DOHH2 (cell line): ENCODE results near the gene NDFIP1.

Source experiments
- H3F3A ChIP-seq: fragments of 200-600 bp; sonication (generic), shearing (Covaris generic); 2 replicates; pipeline ENCODE4 v1.6.0; 2016; ENCODE audit warnings: antibody characterized with exemption, mild to moderate bottlenecking; ENCODE audit not compliant: control insufficient read depth, insufficient read depth
- H3K27ac ChIP-seq: fragments of 200-600 bp; sonication (generic); 2 replicates; pipeline ENCODE4 v1.5.1; 2014; ENCODE audit warnings: low read depth, mild to moderate bottlenecking, low read length, moderate library complexity
- H3K27me3 ChIP-seq: fragments of 200-600 bp; sonication (generic); 2 replicates; pipeline ENCODE4 v1.6.1; 2014; ENCODE audit warnings: mild to moderate bottlenecking, low read length, mixed read lengths; ENCODE audit not compliant: control insufficient read depth
- H3K36me3 ChIP-seq: fragments of 200-600 bp; sonication (generic); 2 replicates; pipeline ENCODE4 v1.6.1; 2014; ENCODE audit warnings: mild to moderate bottlenecking, low read length, moderate library complexity, mixed read lengths; ENCODE audit not compliant: control insufficient read depth
- H3K4me1 ChIP-seq: fragments of 200-600 bp; sonication (generic); 2 replicates; pipeline ENCODE4 v1.6.1; 2014; ENCODE audit warnings: mild to moderate bottlenecking, low read length, mixed read lengths; ENCODE audit not compliant: control insufficient read depth
- H3K4me2 ChIP-seq: fragments of 200-600 bp; sonication (generic); 2 replicates; pipeline ENCODE4 v1.6.0; 2014; ENCODE audit warnings: mild to moderate bottlenecking, low read length, moderate library complexity
- H3K4me3 ChIP-seq: fragments of 200-600 bp; sonication (generic); 2 replicates; pipeline ENCODE4 v1.5.1; 2014; ENCODE audit warnings: mild to moderate bottlenecking, low read length, mixed read lengths
- H3K79me2 ChIP-seq: fragments of 200-600 bp; sonication (generic); 2 replicates; pipeline ENCODE4 v1.6.1; 2014; ENCODE audit warnings: mild to moderate bottlenecking, low read length, mixed read lengths; ENCODE audit not compliant: control insufficient read depth
- H3K9me2 ChIP-seq: fragments of 200-600 bp; sonication (generic); replicated peaks from 2 replicates; pipeline ENCODE4 v1.6.1; 2014; ENCODE audit warnings: mild to moderate bottlenecking, low read length, mixed read lengths; ENCODE audit not compliant: control insufficient read depth
- H3K9me3 ChIP-seq: fragments of 200-600 bp; sonication (generic); 2 replicates; pipeline ENCODE4 v1.6.1; 2014; ENCODE audit warnings: antibody characterized with exemption, low read length, mixed read lengths; ENCODE audit not compliant: control insufficient read depth, insufficient read depth
- H4K20me1 ChIP-seq: fragments of 200-600 bp; sonication (generic); 2 replicates; pipeline ENCODE4 v1.6.0; 2014; ENCODE audit warnings: low read depth, mild to moderate bottlenecking, antibody characterized with exemption, low read length, moderate library complexity; ENCODE audit not compliant: control insufficient read depth, insufficient read depth
- CTCF ChIP-seq: fragments of 200-600 bp; sonication (generic); IDR thresholded peaks from one replicate; pipeline ENCODE4 v1.5.1; 2014; ENCODE audit warnings: antibody characterized with exemption, mild to moderate bottlenecking, low read depth, low read length; ENCODE audit not compliant: poor library complexity, severe bottlenecking
- EZH2phosphoT487 ChIP-seq: fragments of 200-600 bp; sonication (generic); IDR thresholded peaks from 2 replicates; pipeline ENCODE4 v1.6.1; 2017; ENCODE audit warnings: borderline replicate concordance, mild to moderate bottlenecking, antibody characterized with exemption, low read length, moderate library complexity, mixed read lengths

Gene NDFIP1

DNA sequence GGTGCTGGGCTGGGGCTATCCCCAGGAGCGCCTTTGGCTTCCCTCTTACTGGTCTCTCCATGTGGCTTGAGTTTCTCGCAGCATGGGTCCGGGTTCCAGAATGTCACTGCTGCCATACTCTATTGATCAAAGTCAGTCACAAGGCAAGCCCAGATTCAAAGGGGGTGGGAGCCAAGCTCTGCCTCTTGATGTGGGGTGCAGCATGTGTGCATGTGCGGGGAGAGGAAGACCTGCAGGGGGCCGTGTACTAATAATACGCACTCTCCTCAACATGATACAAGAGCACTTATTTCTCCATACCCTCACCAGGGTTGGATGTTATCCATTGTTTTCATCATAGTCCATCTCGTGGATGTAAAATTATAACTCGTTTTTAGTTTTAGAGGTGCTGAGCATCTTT lies 81.2 kb downstream of the NDFIP1 start:
- Histone ChIP-seq H3K27ac (no peak overlapping the region), H3K9me2 (no peaks in the 10 kb centered on the region), H3K9me3 (no peaks in the 10 kb centered on the region), H4K20me1 (no peaks in the 10 kb centered on the region), H3K79me2 (no peaks in the 10 kb centered on the region), H3K36me3 (no peaks in the 10 kb centered on the region), H3K4me1 (no peaks in the 10 kb centered on the region), H3K4me3 (no peak overlapping the region), H3K27me3 (no peaks in the 10 kb centered on the region), H3F3A (no peaks in the 10 kb centered on the region), H3K4me2 (no peak overlapping the region)
- no peak for TF ChIP-seq EZH2phosphoT487
- no peak for TF ChIP-seq CTCF

DNA sequence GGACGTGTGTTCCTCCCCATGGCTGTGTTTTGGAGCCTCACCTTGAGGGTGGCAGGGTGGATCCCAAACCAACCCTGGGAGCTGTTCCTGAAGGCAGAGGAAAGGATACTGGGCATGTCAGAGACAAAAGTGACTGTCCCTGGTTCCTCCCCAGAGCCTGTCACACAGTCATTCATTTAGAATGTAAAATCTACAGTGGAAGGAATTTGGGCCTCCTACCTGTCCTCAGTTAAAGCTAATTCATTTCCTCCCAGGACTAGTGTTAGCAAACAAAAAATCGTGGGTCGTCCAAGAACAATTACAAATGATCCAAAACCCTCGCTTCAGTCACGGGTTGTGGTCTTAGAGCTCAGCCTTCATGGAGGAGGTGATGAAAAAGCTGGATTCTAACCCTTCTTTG lies 83.2 kb downstream of the NDFIP1 start:
- Histone ChIP-seq H3K36me3 (no peaks in the 10 kb centered on the region), H3K9me2 (no peaks in the 10 kb centered on the region), H3K79me2 (no peaks in the 10 kb centered on the region), H3K4me1 (no peaks in the 10 kb centered on the region), H3F3A (no peaks in the 10 kb centered on the region), H3K9me3 (no peaks in the 10 kb centered on the region), H3K4me3 (no peak overlapping the region), H3K4me2 (no peak overlapping the region), H3K27ac (no peak overlapping the region), H4K20me1 (no peaks in the 10 kb centered on the region), H3K27me3 (no peaks in the 10 kb centered on the region)
- TF ChIP-seq EZH2phosphoT487 (no peak), CTCF (no peak)

DNA sequence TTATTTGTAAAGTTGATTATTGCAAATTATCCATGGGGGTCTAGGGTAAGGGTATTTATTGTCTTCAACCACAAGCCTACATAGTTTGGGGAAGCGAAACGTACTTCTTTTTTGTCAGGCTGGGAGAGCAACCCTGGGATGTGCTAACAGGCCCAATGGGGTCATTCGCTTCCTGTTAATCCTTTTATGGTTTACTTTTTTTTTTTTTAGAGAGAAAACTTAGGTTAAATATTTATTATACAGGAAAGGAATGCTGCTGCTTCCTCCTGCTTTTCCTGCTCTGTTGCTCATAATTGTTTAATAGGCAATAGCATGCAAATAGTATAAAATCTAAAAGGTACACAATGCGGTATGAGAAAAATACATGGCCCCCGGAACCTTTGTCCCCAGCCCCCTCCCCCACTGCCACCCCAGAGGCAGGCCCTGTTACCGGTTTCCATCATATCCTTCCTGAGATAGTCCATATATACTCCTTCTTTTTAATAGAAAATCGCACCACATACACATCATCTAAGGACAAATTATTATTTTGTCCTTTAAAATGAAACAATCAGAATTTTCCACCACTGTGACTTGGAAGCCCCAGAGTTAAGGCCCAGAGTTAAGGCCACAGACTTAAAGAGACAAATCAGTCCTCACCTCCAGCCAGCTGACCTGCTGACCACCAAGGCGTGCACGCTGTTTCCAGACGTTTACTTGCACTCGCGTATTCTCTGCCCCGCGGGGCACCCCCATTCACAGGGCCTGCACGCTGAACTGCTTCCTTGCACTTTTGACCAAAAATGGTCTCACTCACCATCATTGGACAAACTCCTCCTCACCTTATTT lies 83.9 kb downstream of the NDFIP1 start:
- H4K20me1 ChIP-seq: no peaks in the 10 kb centered on the region
- no peak overlapping the region for H3K27ac ChIP-seq
- TF ChIP-seq EZH2phosphoT487 (no peak), CTCF (no peak)
- no peaks in the 10 kb centered on the region for H3K36me3 ChIP-seq
- no peaks in the 10 kb centered on the region for H3K9me3 ChIP-seq
- H3K27me3 ChIP-seq: no peaks in the 10 kb centered on the region
- H3K4me2 ChIP-seq: no peak overlapping the region
- no peaks in the 10 kb centered on the region for H3K4me1 ChIP-seq
- H3K79me2 ChIP-seq: no peaks in the 10 kb centered on the region
- H3K4me3 ChIP-seq: no peak overlapping the region
- H3K9me2 ChIP-seq: no peaks in the 10 kb centered on the region
- no peaks in the 10 kb centered on the region for H3F3A ChIP-seq
